ENCODE measurements around the gene ALDH1A2.
"Not testable (repeated sequence)": the region's sequence is repeated elsewhere in the genome, so short reads cannot be mapped to it uniquely, and the experiment has no call there.

ALDH1A2 gene

DNA sequence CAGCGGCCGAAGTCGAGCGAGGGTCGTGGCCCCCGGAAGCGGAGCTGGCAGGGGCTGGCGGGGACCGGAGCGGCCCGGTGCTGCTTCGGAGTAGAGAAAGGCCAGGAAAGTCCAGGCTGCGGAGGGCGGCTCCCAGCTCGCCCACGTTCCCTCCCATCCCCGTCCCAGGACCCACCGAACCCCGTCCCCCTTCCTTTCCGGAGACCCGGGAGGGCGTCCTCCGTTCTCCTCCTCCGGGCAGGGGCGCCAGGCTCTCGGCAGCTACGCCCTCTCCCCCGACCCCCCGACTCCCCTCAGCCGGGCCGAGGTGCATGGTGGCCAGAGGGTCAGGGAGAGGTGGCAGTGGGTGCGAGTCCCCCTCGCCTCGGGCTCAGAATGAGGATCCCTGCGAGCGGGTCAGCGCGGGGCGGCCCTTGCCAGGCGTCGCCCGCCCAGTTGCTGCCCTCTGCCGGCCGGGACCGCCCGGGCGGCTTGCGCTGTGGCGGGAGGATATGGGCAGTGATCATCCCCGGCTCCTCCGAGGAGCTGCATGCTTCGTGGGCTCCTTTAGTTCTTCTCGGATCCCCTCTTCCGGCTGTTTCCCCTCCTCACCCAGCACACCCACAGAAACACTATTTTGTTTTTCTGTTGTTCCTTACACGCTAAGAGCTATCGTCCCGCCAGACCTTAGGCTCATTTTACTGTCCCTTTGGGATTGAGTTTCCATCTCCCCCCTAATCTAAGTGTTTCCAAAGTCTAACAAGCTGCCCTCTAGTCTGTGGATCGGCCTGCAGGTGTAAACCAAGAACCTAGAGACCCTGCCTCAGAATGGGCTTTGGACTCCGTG is 744 bp upstream of the ALDH1A2 start:
- DNase-seq = no peak

DNA sequence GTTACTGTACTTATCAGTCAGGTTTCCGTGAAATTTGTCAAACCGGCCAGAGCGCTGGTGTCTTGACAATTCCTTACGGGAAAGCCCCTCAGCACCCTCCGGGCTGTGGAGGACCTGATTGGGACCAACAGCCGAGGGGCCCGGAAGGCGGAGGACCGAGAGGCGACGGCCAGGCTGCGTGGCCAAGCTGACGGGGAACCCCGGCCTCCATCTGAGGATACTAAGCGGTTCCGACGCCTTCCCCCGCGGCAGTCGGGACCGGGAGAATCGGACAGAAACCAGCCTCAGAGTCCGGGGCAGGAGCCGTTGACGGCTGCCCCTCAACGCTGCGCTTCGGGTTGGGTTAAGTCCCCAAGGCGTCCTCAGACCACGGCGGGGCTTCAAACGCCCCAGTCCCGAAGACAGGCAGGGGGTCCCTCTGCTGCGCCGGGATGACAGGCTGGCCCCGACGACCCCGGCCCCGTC is 499 bp downstream of the ALDH1A2 start:
- no peak for DNase-seq

DNA sequence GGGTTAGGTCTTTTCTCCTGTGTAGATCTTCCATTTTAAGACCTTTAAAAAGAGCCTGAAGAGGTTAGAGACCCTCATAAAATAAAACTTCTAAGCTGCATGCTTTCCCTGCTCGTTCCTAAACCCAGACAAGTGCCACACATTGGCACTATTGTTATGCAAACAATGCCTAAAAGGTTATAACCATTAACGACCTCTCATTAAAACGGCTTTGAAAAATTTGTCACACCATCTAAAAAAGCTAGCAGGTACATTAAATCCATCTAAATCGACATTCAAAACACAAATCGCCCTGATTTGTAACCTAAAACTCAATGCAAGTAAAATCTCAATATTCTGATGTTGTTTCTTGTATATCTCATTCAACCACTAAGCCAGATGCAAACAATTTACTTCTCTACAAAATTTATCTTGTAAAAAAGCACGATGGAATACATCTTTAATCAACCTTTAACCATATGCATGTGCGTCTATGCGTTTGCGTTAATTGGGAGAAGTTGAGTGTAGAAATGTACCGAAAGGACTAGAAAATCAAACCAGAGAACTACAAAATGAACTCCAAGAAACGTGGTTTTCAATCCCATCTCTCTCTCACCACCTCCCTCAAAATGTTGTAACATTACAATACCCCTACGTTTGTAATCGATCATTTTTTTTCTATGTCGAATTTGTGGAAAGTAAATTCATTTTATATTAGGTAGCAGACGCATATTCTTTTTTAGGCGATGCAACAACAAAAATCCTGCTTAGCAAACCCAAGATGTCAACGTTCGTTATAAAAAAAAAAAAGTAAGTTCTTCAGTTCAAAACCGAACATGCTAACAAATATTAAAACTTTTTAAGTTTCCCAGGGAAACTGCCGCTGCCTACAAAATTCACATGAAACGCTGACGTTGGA is 1.2 kb downstream of the ALDH1A2 start:
- no peak for DNase-seq

DNA sequence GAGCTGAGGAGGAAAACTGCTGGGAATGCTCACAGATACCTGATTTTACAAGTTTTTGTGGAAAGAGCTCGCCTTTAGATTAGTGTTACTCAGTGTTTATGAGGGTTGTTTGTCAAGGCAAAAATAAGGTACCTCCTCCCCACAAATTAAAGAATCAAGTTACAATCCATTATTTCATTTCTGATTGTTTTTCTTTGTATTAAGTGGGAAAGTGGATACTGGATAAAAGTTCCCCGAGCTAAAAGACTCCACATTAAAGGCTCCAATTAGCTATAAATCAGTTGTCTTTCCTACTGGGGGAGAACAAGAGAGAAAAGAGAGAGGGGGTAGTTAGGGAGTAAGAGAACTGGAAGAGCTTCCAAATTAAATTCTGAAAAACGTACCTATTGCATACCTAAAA is 1.9 kb downstream of the ALDH1A2 start:
- DNase-seq = no peak

DNA sequence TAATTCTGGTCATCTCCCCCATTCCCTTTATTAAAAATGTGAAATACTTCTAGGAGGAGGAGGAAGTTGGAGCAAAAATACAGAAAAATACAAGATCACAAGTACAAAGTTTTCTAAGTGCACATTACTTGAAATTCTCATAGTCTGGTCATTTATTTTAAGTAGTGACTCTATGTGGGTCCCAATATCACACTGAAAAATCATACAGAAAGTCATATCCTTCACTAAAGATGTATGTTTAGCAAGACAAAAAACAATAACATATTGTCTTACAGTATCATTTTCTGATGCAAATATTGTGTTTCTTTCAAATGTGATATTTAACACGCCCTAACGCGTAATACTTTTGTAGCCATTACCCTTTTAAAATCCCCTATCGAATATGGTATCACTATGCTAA is 2.5 kb downstream of the ALDH1A2 start:
- DNase-seq = no peak

DNA sequence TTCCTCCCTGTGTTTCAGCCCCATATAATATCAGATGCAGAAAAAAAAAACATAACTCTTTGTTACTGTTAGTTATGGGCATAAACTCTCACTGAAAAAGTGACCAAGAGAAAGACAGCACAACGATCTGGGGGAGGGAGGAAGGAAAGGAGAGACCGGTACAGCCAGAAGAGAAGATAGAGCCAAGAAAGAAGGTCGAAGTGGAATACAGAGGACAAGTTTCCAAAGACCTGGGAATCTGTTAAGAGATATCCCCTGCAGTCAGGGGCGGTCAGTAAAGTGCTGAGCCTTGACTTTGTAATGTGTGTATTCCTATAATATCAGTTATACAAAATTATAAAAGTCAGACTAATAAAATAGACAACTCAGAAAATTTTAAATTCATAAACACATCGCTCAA is 3.3 kb downstream of the ALDH1A2 start:
- no peak for DNase-seq

DNA sequence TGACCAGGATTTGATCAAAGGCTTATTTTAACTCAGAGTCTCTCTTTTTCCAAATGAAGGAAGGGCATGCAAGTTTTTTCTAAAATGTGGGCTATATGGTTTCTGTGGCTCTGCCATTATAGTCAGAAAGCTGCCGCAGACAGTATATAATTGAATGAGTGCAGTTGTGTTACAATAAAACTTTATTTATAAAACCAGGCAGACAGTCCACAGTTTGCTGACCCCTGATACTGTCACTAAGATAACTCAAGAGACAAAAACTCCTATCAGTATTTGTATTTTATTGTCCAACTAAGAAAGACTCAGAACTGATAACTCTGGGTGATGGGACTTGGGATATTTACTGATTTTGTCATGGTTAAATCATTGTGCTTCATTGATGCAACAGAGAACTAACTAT is 4.9 kb downstream of the ALDH1A2 start:
- DNase-seq = no peak

DNA sequence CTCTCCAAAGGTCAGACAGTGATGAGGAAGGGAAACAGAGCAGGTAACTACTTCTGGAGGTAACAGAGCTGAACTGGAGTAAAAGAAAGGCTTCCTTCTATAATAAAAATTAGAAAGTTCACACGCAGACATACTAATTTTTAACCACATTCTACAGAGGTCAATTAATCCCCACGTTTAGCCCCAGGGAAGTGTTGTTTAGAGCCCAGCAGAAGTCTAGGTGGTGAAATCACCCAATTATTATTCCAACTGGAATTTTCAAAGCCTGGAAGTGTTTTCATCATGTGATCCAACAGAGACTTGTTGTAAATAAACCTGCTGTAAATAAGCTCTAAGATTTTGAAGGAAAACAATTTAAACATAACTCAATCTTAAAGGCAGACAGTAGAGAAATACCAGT is 6.8 kb downstream of the ALDH1A2 start:
- DNase-seq = no peak

DNA sequence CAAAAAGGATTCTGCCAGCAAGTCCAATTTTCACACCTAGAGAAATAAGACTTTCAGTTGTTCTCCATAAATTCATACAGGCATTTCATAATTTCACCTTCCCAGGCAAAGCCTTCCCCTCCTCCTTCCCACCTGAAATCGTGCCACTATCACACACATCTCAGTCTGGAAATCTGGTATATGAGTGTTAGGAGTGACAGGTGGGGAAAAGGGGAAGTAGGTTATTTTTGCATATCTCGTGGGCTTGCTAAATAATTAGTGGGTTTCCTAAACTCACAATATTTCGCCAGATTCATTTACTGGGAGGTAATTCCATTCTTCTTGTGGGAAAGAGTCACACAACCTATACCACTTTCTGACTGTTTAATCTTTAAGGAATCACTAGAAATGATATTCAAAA is 7.4 kb downstream of the ALDH1A2 start:
- no peak for DNase-seq

DNA sequence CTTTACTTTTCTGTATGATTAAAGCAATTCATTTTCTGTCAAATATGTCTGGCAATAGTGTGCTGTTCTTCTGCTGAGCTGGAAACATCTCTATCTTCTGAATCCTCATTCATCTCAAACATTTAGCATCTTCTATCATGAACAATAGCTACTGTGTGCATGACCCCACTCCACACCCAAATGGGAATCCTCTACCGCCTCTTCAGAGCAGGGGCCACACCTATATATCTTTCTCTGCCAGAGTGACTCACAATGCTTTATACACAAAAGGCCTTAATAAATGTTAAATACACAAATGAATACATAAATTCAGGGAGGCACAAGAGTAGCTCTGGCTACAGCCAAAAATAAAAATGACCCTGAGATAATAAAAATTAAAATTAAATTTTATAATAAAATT is 8.0 kb downstream of the ALDH1A2 start:
- DNase-seq = no peak

DNA sequence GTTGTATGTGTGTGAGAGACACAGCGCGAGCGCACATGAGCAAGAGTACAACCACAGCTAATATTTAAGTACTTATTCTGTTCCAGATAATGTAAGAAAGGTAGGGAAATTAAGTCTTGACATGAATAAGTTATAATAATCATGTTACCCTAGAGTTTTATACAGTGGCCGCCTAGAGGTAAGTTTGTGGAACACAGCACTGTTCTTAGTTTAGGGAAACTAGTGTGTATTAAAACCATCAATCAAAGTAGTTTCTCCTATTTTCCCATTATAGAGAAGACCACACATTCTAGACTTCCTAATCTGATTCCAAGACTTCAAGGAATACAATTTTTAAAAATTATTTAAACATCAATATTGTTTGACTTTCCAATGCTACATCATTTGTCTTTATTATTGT is 9.5 kb downstream of the ALDH1A2 start:
- no peak for DNase-seq

DNA sequence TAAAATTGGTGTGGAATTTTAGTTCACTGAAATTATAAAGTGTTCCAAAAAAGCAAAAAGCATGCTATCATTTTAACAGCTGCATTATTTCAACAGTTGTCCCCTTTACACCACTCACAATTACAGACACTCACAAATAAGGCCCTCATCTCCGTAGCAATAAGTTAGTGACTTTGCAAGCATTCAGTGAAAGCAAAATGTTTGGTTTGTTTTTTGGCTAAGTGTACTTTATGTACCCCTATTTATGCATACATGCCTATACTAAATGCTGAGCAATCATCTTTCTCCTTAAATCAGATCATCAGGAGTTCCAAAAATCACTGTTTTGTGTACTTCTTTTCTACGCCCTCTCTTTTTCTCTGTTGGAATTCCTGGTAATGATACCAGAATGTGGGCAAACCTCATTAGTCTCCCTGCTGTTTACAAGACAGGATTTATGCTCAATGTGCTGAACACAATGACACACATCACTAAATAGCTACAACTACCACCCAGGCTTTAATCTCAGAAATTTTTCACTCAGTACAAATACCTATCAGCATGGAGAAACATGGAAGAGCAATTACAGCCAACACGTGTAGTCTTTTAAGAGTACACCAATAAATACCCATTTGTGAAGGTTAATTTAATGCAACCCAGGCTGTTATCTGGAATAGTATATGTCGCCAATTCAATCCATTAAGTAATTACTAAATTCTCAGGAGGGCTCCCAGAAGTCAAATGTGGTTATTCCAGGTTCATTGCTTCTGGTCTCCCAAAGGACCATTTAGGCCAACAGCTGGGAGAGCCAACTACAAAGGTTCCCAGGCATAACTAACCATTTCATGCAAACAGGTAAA is 12.0 kb downstream of the ALDH1A2 start:
- DNase-seq = no peak

DNA sequence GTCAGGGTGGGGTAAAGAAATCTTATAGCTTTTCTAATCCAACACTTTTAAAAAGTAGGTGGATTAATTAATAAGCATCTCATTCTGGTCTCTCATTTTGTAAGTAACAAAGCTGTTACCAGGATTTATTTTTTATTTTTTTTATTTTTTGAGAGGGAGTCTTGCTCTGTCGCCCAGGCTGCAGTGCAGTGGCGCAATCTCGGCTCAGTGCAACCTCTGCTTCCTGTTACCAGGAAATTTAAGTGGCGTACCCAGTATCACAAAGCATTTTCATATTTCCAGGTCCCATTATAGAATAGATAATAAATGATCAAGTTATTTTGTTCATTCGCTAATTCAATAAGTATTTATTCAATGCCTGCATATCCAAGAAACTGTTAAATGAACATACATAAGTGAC is 13.2 kb downstream of the ALDH1A2 start:
- DNase-seq = no peak

DNA sequence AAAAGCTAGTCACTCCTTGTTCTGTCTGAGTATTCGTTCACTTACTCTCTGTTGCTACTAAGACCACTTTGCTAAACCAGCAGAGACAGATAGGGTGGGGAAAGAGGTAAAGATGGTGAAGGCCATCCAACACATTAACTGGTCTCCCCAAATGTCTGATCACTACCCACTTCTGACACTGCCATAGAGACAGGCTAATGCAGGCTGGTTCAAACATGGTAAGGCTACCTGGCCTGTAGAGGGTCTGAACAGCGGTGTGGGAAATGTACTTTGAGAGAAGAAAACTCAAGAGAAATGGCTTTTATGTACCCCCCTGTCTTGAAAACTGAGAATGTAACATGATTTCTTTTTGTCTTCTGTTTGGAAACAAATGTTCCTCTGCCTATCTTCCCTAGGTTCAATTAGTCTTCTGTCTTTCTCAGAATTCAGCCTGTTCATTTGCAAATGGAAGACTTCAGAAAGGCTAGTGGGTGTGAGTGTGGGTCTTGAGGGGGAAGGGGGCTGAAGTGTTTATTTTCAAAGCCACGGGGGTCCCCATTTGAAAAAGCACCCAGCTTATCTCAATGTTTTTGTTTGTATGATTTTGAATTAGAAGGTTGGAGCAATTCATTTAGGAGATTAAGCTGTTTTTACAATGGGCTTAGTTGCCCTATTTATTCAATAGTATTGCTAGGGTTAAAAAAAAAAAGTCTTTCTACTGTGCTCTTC is 15.8 kb downstream of the ALDH1A2 start:
- DNase-seq = no peak

DNA sequence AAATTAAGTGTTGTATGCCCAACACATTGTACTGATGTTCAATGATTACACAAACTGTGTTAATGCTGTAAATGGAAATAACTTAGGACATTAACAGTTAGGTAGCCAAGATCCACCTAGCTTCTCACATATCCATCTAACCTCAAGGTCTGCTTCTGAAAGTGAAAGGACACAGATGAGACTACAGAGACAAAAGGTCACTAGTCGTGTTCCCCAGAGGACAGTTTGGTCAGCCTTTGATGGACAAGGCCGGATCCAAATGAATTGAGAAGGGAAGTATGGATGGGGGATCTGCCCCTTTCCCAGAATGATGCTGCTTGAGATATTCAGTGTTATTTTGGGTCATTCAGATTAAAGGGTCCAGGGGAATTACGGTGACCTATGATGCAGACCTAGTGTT is 17.2 kb downstream of the ALDH1A2 start:
- DNase-seq = no peak

DNA sequence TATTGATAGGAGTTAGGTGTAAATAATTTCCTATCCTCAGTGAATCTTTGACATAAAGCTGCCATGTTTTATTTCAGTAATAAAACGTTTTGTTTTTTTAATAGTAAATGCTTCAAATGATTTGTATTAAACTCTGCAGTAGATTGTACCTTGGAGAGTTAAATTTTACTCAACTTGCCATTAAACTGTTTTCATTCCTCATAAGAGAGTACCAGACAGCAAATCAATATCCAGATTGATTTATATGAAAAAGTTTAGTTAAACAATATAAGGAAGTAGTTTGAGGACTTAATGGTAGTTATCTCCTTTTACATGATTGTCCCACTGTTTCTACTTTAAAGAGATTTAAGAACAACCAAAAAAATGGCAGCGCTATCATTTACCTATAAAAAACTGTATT is 18.4 kb downstream of the ALDH1A2 start:
- DNase-seq = no peak

DNA sequence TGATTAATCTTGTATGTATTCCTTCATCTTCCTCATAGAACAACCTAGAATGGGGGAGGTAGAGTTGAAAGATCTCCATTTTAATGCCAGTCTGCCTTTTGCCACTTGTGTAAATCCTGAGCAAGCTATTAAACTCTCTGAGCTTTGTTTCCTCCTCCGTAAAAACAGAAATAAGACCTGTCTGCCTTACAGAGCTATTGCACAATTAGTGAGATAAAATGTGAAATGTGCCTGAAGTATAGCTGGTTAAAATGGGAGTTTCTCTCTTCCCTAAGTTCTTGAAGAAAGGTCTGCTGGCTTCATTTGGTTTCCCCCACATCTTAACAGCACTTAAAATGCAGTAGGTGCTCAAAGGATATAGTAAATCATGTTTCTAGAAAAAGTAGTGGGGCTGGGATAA is 19.0 kb downstream of the ALDH1A2 start:
- no peak for DNase-seq

DNA sequence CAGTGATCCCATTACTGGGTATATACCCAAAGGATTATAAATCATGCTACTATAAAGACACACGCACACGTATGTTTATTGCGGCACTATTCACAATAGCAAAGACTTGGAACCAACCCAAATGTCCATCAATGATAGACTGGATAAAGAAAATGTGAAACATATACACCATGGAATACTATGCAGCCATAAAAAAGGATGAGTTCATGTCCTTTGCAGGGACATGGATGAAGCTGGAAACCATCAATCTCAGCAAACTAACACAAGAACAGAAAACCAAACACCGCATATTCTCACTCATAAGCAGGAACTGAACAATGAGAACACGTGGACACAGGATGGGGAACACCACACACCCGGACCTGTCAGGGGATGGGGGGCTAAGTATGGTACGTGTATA is 20.1 kb downstream of the ALDH1A2 start:
- not testable (repeated sequence) for DNase-seq

DNA sequence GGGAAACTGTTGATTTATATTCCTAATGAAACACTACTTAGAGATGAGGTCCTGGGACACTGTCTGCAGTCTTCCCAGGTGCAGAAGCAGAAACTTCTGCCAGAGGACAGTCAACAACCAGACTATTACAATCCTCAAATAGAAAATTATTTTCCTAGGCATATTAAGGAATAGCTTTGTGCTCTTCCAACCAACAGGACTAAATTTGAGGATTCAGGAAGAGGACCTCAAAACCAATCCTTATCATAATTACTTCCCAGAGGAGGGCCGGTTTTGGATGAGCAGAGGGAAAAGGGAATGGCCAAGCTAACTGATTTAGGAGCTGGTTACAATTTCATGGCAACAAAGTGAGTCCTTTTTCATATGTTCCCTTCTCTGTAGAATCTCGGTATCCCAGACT is 21.0 kb downstream of the ALDH1A2 start:
- no peak for DNase-seq

DNA sequence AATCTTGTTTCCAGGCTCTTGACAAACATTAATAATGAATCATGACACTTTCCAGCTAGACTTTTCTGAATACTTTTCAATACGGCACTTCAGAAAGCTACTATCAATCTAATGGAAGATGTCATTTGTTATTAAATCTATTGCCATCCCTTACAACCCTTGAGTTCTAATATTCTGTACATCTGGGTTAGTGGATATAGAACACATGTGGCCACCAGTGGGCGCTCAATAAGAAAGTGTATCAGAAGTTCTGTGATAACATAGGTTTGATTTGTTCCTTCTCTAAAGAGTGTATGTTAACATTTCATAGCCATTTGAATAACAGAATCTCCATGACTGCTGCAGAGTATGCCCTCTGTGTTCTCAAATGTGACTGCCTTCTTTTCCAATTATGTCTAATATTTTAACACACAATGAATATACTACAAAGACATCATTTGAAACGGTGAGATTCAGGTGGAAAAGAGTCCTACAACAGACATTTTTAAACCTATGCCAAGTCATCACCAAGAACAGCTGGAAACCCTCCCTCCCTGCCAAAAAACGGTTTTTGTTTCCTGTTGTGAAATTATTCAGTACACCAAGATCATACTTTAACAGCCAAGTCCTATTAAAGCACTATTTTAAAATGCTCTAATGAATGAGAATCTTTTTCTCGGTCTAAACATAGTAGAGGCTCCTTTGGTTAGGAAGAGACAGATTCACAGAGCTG is 22.2 kb downstream of the ALDH1A2 start:
- peak; percentile 31 for DNase-seq

DNA sequence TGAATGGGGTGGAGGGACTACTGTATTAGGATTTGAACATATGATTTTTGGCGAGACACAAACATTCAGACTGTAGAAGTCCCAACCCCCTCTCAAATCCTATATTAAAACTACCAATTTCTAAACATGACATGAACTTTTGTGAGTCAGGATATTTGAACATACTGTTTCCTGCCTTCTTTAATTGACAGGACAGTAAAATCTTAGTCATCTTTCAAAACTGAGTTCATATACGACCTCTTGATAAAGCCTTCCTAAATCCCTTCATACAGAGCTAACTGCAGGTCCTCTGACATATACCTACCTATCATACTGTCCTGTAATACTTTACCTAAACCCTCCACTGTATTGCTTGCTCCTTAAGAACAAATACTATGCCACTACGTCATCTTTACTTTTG is 23.5 kb downstream of the ALDH1A2 start:
- no peak for DNase-seq

DNA sequence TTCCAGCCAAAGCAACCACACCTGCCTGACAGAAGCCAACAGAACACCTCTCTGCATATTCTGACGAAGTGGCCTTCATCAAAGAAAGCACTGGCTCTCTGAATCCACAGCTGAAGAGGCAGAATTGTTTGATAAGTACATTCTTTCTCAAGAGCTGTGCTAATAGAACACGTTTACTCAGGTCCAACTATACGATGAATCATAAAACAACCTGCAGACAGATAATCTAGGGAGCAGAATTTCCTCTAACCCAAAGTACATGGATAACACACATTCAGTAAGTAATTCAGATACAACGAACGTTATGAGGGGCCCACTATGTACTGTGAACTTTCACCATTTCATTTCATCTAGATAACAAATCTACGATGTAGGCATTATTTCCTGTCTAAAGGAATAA is 25.4 kb downstream of the ALDH1A2 start:
- DNase-seq = no peak
